ENCODE results near the gene RIOX2.
A peak's percentile ranks its signal among the peaks of the same experiment; 100 is the strongest.

The RIOX2 gene

DNA sequence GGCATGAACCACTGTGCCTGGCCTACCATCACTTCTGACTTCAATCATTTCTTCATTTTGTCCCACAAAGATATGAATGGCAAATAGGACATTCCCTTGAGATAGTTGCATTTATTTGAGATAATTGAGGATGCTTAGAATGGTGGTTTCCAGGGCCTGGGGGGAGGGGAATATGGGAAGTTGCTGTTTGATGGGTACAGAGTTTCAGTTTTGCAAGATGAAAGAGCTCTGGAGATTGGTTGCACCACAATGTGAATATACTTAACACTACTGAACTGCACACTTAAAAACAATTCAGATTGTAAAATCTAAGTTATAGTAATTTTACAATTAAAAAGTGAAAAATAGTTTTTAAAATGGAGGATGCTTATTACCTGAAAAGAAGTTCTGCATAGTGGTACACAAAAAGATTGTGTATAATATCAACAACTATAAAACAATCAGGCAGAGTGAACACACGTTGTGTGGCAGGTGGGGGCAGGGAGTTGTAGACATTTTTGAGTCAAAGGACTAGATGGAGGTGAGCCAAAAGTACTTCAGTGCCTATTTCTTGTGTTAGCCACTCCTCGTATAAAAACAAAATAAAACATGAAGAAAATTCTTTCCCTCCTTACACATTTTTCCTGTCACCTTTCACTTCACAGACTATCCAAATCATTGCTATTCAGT, 18.5 kb upstream of the RIOX2 start:
- no peak for DNase-seq (ENCODE audit: low spot score)

DNA sequence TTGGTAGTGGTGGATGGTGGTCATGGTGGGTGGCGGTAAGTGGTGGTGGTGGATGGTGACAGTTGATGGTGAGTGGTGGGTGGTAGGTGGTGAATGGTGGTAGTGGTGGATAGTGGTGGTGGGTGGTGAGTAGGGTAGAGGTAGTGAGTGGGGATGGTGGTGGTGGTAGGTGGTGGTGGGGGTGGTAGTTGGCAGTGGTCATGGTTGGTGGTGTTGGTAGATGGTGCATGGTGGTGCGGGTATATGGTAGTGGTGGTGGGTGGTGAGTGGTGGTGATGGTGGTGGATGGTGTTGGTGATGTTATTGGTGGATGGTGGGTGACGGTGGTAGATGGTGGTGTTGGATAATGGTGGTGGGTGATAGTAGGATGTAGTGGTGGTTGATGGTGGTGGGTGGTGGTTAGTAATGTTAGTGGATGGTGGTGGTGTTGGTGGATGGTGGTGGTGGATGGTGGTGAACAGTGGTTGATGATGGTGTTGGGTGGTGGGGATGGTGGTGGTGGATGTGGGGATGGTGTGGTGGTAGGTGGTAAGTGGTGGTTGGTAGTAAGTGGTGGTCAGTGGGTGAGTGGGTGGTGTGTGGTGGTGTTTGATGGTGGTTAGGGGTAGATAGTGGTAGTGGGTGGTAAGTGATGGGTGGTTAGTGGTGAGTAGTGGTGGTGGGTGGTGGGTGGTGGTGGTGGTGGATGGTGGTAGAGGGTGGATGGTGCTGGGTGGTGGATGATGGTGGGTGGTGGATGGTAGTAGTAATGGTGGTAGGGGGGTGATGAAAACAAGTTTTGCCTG, 16.7 kb upstream of the RIOX2 start:
- DNase-seq (ENCODE audit: low spot score): no peak

DNA sequence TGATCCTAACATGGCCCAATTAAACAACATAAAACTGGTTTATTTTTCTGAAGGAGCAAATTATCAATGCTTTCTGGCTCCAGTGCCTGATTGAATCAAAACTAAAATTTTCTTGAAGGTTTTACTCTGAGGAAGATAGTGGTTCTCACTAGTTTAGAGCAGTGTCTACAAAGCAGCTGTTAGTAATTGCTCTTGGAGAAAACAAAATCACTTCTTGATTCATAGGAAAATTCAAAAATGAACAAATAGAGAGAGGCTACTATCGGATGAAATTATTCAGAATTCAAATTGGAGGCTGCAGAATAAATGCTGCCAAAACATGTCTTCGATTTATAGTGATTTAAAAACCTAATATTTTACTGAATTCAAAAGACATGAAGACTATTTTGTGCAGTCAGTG, 15.1 kb upstream of the RIOX2 start:
- DNase-seq (ENCODE audit: low spot score): no peak

DNA sequence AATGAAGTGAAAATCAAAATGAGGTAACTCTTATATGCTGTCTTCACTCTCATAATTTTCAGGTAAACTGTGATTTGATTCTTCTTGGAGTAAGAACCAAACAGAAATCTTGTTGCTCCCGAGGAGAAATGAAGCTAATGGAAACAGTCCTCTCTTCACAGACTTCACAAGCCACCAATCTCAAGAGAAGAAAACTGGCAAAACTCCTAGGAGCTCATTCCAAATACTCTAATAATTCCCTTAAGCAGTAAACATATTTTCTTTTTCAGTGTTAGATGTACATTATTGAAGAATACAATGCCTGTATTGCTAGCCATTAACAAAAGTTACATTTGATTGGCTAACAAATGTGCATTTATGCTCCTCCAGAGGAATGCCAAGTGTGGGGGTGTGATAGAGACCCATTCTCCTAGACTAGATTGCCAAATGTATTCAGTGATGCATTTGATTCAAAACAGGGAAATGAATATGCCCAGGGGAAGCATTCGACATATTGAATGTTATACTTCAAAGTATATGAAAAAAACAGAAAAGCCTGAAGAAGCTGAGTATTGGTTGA, 11.8 kb upstream of the RIOX2 start:
- no peak for DNase-seq (ENCODE audit: low spot score)

DNA sequence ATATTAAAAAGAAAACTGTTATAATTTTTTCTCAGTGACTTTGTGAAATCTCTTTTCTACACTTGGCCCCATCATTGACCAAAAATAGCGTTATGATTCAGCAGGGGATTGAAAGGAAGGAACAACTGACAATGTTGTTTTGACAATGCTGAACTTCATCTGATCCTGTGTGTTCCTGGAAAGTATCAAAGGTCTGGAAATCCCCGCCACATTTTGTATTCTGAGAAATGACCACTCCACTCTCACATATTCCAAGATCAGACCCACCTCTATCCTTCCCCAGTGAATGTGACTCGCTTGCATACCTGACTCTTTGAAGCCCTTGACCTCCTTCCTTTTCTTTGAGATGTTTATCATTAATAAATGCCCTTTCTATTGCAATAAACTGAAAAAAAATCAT, 9.7 kb upstream of the RIOX2 start:
- DNase-seq (ENCODE audit: low spot score): no peak

DNA sequence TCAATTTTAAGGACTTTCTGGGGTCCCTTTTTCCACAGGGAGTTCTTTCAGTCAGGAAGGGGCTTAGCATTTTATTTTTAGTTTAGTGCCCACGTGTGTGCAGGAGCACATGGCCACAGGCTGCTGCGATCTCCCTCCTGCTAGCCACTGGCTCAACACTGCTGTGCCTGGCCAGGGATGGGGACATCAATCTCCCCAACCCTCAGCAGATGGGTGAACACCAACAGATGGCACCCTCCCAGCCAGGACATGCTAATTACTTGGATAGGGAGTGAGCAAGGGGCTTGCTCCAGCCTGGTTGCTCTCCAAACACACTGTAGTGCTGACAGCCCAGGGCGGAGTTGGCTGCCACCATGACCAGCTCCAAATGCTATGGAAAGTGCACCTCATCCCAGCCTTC, 7.4 kb upstream of the RIOX2 start:
- DNase-seq (ENCODE audit: low spot score): no peak

DNA sequence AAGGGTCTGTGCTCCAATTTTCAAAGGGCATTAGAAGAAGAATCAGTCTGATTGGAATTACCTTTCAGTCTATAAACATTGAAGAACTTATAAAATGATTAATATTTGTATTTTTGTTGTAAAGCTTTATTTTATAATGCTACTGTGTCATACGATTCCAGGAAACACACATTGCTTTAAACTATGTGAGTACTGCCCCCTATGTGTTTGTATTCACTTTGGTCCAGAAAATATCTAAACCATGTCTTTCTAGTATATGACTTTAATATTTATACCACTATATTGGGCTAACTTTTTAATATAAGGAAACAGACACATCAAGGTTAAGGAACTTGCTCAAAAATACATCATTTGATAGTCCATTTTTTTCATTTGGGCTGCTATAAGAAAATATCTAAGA, 3.2 kb upstream of the RIOX2 start:
- DNase-seq (ENCODE audit: low spot score): no peak

DNA sequence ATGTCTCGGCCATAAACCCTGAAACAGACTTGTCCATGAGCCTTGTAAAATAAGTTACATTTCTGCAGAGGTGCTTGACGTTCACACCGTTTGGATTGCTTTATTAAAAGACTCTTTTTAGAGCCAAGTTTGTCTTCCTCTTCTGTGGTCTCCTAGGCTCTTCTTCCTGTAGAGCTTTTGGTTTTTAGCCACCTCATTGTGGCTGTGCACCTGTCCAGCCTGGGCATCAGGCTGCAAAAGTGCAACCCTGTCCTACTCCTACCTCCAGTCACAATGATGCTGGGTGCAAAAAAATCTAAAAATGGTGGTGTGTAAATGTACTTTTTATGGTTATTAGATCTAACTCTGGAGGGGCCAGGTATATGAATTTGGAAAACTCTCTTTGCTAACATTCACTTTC, 2.8 kb upstream of the RIOX2 start:
- no peak for DNase-seq (ENCODE audit: low spot score)

DNA sequence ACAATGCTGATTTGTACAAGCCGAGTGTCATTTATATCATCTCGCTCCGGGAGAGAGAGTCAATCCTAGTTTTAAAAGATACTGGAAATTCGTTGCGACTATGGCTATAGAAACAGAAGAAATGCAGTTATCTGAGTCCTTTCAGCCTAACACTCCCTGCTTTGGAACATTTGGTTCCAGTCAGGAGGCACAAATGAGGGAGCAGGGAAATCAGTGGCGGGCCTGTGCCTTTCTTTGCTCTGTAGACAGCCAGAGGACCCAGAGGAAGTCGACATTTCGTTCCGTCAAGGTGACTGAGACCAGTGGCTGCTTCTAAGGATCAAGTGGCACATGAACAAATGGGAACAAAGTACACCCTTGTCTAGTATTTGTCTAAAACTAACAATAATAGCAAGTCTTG, 745 bp upstream of the RIOX2 start:
- DNase-seq (ENCODE audit: low spot score): no peak

DNA sequence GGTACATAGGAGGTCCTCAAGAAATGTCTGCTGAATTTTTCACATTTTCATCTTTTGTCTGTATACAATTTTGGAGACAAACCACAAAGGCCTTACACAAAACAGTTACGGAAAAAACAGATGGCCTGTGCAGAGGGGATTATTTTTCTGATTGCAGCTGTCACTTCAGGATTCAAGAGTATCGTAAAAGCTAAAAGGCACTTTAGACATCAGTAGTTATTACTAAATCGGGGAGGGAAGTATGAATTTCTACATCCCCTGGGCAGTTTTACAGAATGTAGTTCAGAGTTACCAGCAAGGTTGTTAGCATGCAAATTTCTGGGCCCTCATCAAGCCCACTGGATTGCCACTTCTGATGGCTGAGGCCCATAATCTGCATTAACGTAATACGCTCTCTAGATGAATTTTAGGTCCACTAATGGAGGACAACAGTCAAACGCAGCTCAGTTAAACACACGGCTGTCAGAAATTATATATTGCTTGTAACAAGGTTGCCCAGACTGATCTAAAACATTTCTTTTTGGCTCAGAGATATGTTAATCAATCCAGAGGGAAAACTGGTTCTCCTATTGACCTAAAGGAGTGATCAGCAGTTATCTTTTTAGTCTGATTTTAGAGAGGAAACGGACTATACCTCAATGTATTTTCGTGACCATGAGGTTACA, 1.1 kb downstream of the RIOX2 start:
- DNase-seq (ENCODE audit: low spot score): peak; percentile 55

DNA sequence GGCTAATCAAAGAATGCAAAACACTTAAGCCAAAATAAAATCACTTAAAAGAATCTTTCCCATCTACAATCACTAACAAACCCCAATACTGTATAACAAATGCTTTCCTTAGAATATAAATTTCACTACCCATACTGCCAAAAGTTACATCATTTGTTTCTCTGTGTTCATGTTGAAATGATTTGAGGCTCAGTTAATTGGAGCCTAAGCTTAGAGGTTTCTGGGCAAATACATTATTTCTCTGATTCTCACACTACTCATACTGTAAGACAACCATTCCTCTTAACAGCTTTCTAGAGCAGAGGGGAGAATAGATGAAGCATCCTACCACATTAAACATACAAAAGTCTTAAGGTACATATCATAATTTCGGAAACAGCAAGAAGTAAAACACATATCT, 2.1 kb downstream of the RIOX2 start:
- DNase-seq (ENCODE audit: low spot score): peak; percentile 5

DNA sequence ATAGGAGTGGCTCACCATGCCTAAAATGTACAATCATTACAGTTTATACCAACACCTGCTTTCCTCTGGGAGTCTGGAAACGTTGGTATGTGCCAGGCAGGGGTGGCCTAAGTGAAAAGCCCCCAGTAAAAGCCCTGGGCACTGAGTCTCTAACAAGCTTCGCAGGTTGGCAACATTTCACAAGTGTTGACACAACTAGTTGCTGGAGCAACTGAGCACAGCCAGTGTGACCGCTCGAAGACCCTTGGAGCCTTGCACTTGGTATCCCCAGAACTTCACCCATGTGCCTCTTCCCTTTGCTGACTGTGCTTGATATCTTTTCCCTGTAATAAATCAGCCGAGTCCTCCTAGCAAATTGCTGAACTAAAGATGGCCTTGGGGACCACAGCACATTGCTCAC, 2.7 kb downstream of the RIOX2 start:
- no peak for DNase-seq (ENCODE audit: low spot score)

DNA sequence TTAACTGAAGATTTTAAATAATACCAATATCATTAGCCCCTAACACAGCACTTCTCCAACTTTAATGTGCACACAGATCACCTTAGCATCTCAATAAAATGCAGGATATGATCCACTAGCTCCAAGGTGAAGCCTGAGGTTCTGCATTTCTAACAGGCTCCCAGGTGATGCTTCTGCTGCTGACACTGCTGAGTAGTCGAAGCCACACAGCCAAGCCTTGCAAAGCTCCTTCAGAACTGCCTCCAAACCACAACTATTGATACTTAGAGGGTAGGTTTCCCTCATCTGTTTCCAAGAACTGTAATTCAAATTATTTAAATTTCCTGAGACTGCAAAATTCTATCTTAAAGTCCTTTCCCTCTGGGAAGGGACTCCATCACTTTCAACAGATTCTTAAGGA, 3.9 kb downstream of the RIOX2 start:
- no peak for DNase-seq (ENCODE audit: low spot score)

DNA sequence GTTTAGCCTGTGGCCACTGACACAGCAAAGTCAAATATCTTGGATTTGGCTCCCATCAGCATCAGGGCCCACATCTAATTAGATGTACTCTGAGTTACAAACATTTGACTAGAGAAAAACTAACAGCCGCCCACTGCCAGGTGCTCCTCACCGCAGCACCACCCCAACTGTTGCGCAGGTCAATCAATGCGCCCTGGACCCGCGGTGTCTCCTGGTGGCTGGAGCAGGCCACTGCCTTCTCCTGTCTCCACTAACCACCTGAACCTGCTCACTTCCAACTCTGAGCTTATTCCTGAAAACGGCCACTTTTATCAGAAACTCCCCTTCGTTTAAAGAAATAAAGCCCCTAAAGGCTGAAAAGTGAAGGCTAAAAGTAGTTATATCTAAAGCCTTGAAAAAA, 4.3 kb downstream of the RIOX2 start:
- DNase-seq (ENCODE audit: low spot score): no peak

DNA sequence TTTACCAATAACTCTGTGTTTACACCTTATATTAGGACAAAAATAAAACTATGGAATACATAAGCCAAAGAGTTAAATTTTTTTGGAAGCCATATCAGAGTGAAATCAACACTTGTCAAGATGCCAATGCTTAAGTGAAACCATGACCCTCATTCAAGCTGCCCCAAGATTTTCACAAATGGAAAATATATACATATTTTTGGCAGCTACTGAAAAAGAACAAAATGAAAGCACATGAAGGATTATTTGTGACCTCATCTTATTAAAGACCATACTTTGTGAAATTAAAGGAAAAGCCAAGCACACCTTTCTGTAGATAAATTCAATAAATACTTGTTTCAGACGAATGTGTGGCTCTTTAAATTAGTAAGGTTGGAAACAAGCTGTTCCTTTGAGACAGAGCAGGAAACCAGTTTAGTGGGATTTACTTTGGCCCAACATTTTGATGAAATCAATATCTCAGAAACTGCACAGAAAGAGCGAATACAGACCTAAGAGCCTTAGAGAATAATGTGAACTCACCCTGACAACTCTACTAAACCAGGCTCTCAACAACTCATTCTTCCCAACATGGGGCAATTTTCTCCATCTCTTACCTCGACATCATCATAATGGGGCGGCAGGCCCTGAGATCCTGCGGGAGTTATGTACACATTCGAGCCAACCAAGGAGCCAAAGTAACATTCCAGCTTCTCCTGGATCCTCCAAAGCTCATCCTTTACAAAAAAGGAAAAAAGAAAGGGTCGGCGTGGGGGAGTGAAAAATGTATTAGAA, 11.1 kb downstream of the RIOX2 start:
- no peak for DNase-seq (ENCODE audit: low spot score)

DNA sequence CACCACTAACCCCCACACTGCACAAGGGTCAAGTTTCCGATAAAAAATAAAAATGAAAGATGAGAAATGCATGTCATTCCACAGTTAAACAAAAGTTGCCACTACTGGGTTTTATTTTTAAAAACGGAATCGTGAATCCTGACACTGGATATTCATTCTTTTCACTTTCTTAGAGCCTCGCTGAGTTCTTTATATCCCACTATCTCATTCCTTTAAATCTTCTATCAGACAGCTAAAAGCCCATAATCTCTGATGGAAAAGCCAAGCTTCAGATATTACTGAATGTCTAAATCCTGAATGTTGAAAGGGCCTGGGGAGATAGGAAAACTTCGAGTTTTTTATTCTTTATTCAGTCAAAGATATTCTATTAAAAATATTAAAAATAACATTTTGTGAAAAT, 11.7 kb downstream of the RIOX2 start:
- DNase-seq (ENCODE audit: low spot score): no peak

DNA sequence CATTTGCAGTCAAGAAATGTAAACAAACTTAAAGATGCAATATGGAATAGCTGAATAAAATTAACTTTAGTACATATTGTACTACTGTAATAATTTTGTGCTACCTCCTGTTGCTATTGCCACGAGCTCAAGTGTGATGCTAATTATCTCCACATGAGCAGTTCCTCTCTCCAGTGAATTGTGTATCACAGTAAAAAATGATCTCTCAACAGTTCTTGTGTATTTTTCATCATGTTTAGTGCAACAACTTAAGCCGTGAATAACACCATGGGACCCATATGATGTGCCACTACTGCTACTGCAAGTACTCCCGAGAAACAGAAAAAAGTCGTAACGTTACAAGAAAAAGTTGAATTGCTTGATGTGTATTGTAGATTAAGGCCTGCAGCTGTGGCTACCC, 12.4 kb downstream of the RIOX2 start:
- DNase-seq (ENCODE audit: low spot score): no peak

DNA sequence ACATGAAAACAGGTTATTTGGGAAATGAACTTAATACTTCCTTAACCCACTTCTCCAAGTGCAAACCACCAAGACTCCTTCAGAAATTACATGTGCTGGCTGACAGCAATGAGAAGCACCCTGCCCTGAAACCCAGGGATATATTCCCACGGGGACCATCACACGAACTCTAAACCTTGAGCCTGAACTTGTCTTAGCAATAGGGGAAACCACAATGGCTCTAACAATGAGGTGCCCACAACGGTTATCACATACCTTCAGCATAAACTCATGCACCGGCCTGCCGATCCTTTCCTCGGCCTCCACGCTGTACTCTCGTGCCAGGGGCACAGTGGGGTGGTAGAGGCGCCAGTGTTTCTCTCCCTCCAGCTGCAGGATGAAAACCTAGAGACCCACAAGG, 13.4 kb downstream of the RIOX2 start:
- DNase-seq (ENCODE audit: low spot score): no peak

DNA sequence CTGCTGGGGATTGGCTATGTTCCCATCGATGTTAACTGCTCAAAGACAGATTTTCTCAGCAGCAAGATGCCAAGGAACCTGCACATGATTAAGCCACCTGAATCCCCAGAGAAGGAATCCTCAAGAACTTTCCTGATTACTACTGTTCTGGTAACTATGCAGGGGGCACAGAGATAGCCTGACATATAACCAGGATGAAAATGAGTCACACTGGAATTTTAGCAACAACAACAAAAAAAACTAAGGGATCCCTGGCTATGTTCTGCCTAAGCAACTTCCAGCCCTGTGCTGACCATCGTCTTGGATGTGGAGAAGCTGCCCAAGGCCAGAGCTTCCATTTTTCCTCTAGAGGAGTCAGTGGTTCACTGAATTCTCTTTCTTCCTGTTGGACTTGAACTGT, 13.8 kb downstream of the RIOX2 start:
- no peak for DNase-seq (ENCODE audit: low spot score)

DNA sequence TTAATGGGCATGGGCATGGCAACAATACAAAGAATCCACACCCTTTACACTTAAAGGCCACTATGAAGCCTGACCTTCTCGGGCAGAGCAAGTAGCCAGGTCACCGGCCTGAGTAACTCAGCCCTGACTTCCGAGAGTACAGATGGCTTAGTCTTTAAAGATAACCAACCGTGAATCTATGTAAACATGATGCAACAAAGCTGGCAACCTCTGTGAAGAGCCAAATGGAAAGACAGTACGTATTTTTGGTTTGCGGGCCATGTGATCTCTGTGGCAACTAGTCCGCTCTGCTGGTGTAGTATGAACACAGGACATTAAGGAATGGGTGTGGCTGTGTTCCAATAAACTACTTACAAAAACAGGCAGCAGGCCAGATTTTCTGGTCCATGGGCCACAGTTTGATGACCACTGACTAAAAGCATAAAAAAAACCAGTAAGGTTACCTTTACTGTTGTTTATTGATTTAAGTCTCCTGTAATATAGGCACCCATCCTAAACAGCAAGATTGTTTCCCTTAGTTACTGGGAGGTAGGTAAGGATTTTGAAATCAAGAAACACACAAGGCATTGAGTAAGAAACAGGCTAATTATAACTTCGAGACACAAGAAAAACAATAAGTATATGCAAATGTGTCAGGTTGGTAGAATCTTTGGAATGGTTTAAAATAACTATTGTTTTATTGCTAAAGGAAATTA, 14.5 kb downstream of the RIOX2 start:
- DNase-seq (ENCODE audit: low spot score): no peak

DNA sequence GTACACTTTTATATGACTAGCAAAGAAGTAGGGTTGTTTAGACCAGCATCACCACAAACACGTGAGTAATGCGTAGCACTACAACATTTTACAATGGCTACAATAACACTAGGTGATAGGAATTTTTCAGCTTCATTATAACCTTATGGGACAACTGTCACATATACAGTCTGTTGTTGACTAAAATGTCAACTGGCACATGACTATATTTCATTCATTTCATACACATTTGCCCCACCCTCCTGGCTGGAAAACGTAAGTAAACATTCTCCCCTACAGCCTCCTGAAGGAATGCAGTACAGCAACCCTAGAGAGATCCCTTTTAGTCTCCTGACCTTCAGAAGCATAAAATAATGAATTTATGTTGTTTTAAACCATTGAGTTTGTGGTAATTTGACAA, 16.2 kb downstream of the RIOX2 start:
- DNase-seq (ENCODE audit: low spot score): no peak
